Muscle of leg (tissue), 11 donors: Measurements from ENCODE around the gene MAP2K7. TPM values are rescaled to one million over a fixed set of nuclear protein-coding genes. Genes with fewer than 3 reads are reported as not detected.

ENCODE experiments used
- DNase-seq: peaks from one replicate; pipeline ENCODE4 v3.0.0; 2013
- H3K27ac ChIP-seq: one replicate; pipeline ENCODE4 v1.5.1; 2013; ENCODE audit warnings: mild to moderate bottlenecking, low read length, control low read depth
- H3K27me3 ChIP-seq: one replicate; pipeline ENCODE4 v1.6.1; 2013; ENCODE audit warnings: low read length; ENCODE audit not compliant: control insufficient read depth, insufficient read depth
- H3K36me3 ChIP-seq: one replicate; pipeline ENCODE4 v1.6.1; 2013; ENCODE audit warnings: low read length; ENCODE audit not compliant: control insufficient read depth, insufficient read depth
- H3K4me1 ChIP-seq: one replicate; pipeline ENCODE4 v1.6.1; 2013; ENCODE audit warnings: low read length; ENCODE audit not compliant: control insufficient read depth, insufficient read depth
- H3K4me3 ChIP-seq: one replicate; pipeline ENCODE4 v1.5.1; 2013; ENCODE audit warnings: low read length, control low read depth
- H3K9me3 ChIP-seq: replicated peaks from 2 replicates; pipeline ENCODE4 v1.6.1; 2013; ENCODE audit warnings: low read depth, low read length; ENCODE audit not compliant: control insufficient read depth
- WGBS: methylation state at CpG from one replicate; pipeline ENCODE4 v1.1.5; 2013; ENCODE audit warnings: missing lambda C conversion rate; ENCODE audit not compliant: insufficient coverage; 5-methylcytosine and 5-hydroxymethylcytosine counted together
- polyA plus RNA-seq, 8 donors: library from polyadenylated mRNA; unstranded; fragments of 120-200 nt; gene quantifications; one replicate each; pipeline versions ENCODE4 v1.2.1 to v1.2.3, GENCODE V29; 2013; ENCODE audit warnings: inconsistent platforms in 1 of 8, low replicate concordance in 1 of 8; ENCODE audit not compliant: insufficient read length in 8 of 8, insufficient read depth in 1 of 8
- total RNA-seq: library from RNA; stranded (reverse); fragments of 120-200 nt; gene quantifications from one replicate; pipeline ENCODE4 v1.2.4, GENCODE V29; 2013

The MAP2K7 gene
- total and polyA plus RNA-seq, 9 donors: 8.0 to 26.9 (median 23.1) TPM

- Histone ChIP-seq H3K27me3 (no peaks in the 10 kb centered on the region), H3K9me3 (no peaks in the 10 kb centered on the region), H3K4me3 (no peak overlapping the region), H3K36me3 (peaks cover 88% of the 10 kb centered on the region), H3K4me1 (no peaks in the 10 kb centered on the region), H3K27ac (no peak overlapping the region)
- WGBS: 92% methylated on average over 21 of the region's 25 CpGs
- DNase-seq: no peak
Observed at GRCh38 chr19:7963566-7963965, 59.9 kb downstream of the MAP2K7 start.

Other genes with a start within 250 kb of the MAP2K7 start
- gene RETN, start 234.8 kb upstream of the MAP2K7 start, total RNA-seq: 2.0 TPM
- 1 to 10 TPM; 2.4 to 4.5 (median 2.7) TPM for gene RETN, start 234.8 kb upstream of the MAP2K7 start, polyA plus RNA-seq
- not detected for gene MCEMP1, start 226.8 kb upstream of the MAP2K7 start, total RNA-seq
- gene MCEMP1, start 226.8 kb upstream of the MAP2K7 start, polyA plus RNA-seq: under 1 TPM; 0.11 to 0.49 (median 0.26) TPM
- gene TRAPPC5, start 223.0 kb upstream of the MAP2K7 start, total RNA-seq: 88.8 TPM
- gene TRAPPC5, start 223.0 kb upstream of the MAP2K7 start, polyA plus RNA-seq: 10 to 100 TPM; 29.4 to 48.8 (median 41.1) TPM
- gene FCER2, start 201.7 kb upstream of the MAP2K7 start, total RNA-seq: 0.44 TPM
- 1 to 10 TPM in 1 of 8 donors, under 1 TPM in 7; 0.16 to 1.0 (median 0.34) TPM for gene FCER2, start 201.7 kb upstream of the MAP2K7 start, polyA plus RNA-seq
- gene CLEC4G, start 171.8 kb upstream of the MAP2K7 start, total RNA-seq: 0.13 TPM
- under 1 TPM in 4 of 8 donors, not detected in 4; 0.08 to 0.16 (median 0.12) TPM for gene CLEC4G, start 171.8 kb upstream of the MAP2K7 start, polyA plus RNA-seq
- 3.8 TPM for gene CD209, start 156.3 kb upstream of the MAP2K7 start, total RNA-seq
- gene CD209, start 156.3 kb upstream of the MAP2K7 start, polyA plus RNA-seq: 1 to 10 TPM; 2.0 to 5.2 (median 2.9) TPM
- not detected for gene CLEC4M, start 140.6 kb upstream of the MAP2K7 start, total RNA-seq
- under 1 TPM in 1 of 8 donors, not detected in 7; 0.12 TPM for gene CLEC4M, start 140.6 kb upstream of the MAP2K7 start, polyA plus RNA-seq
- 8.7 TPM for gene EVI5L, start 73.7 kb upstream of the MAP2K7 start, total RNA-seq
- 10 to 100 TPM; 12.1 to 20.0 (median 15.7) TPM for gene EVI5L, start 73.7 kb upstream of the MAP2K7 start, polyA plus RNA-seq
- 0.09 TPM for gene PRR36, start 29.5 kb upstream of the MAP2K7 start, total RNA-seq
- gene PRR36, start 29.5 kb upstream of the MAP2K7 start, polyA plus RNA-seq: under 1 TPM; 0.20 to 0.96 (median 0.39) TPM
- 0.13 TPM for gene LRRC8E, start 15.4 kb upstream of the MAP2K7 start, total RNA-seq
- under 1 TPM in 7 of 8 donors, not detected in 1; 0.18 to 0.82 (median 0.31) TPM for gene LRRC8E, start 15.4 kb upstream of the MAP2K7 start, polyA plus RNA-seq
- gene TGFBR3L, start 11.0 kb downstream of the MAP2K7 start, total RNA-seq: 0.31 TPM
- under 1 TPM in 7 of 8 donors, not detected in 1; 0.09 to 0.73 (median 0.49) TPM for gene TGFBR3L, start 11.0 kb downstream of the MAP2K7 start, polyA plus RNA-seq
- 10.6 TPM for gene SNAPC2, start 16.5 kb downstream of the MAP2K7 start, total RNA-seq
- gene SNAPC2, start 16.5 kb downstream of the MAP2K7 start, polyA plus RNA-seq: 10 to 100 TPM; 17.2 to 22.1 (median 20.1) TPM
- gene CTXN1, start 22.3 kb downstream of the MAP2K7 start, total RNA-seq: 0.58 TPM
- 1 to 10 TPM; 1.7 to 5.3 (median 2.8) TPM for gene CTXN1, start 22.3 kb downstream of the MAP2K7 start, polyA plus RNA-seq
- gene TIMM44, start 39.8 kb downstream of the MAP2K7 start, total RNA-seq: 40.5 TPM
- 10 to 100 TPM; 44.6 to 66.3 (median 57.4) TPM for gene TIMM44, start 39.8 kb downstream of the MAP2K7 start, polyA plus RNA-seq
- gene ELAVL1, start 101.8 kb downstream of the MAP2K7 start, total RNA-seq: 36.7 TPM
- gene ELAVL1, start 101.8 kb downstream of the MAP2K7 start, polyA plus RNA-seq: 10 to 100 TPM; 44.9 to 67.4 (median 57.2) TPM
- gene CCL25, start 148.9 kb downstream of the MAP2K7 start, total RNA-seq: not detected
- gene CCL25, start 148.9 kb downstream of the MAP2K7 start, polyA plus RNA-seq: 10 to 100 TPM in 1 of 8 donors, 1 to 10 TPM in 1, under 1 TPM in 3, not detected in 3; 0.18 to 45.5 (median 0.36) TPM
- 4.8 TPM for gene FBN3, start 245.7 kb downstream of the MAP2K7 start, total RNA-seq
- 10 to 100 TPM in 6 of 8 donors, 1 to 10 TPM in 2; 7.5 to 17.7 (median 13.5) TPM for gene FBN3, start 245.7 kb downstream of the MAP2K7 start, polyA plus RNA-seq